Gastroesophageal sphincter (tissue), 3 donors: ENCODE results near the gene RAD51B.
"Not testable (repeated sequence)": the region's sequence is repeated elsewhere in the genome, so short reads cannot be mapped to it uniquely, and the experiment has no call there.

Experiments used
- CTCF ChIP-seq, 4 experiments: fragments of 200-600 bp in 2 of 4; fragments of 450-650 bp in 2 of 4; sonication (generic) in 1 of 4; IDR thresholded peaks; one replicate each; pipeline ENCODE4 v1.5.1; 2017 to 2019; ENCODE audit warnings: antibody characterized with exemption in 4 of 4, mild to moderate bottlenecking in 2 of 4, moderate library complexity in 2 of 4
- EP300 ChIP-seq: sonication (generic); formaldehyde crosslinking; IDR thresholded peaks from one replicate; pipeline ENCODE4 v1.6.1; 2017; ENCODE audit warnings: antibody characterized with exemption, mild to moderate bottlenecking
- POLR2AphosphoS5 ChIP-seq: sonication (generic); formaldehyde crosslinking; IDR thresholded peaks from one replicate; pipeline ENCODE4 v1.6.1; 2017; ENCODE audit warnings: antibody characterized with exemption

GRCh38 chr14:68048815-68049214 lies 229.2 kb downstream of the RAD51B start:
- TF ChIP-seq CTCF (IDR thresholded peaks at IDR 0.05); POLR2AphosphoS5; EP300: not testable (repeated sequence)
